ENCODE measurements around the gene ABCC8. TPM values are rescaled to one million over a fixed set of nuclear protein-coding genes. Genes with fewer than 3 reads are reported as not detected.

The ABCC8 gene
- total RNA-seq, 2 experiments from 2014 or later, result not detected

- no peak for DNase-seq
- H3K4me1 Mint-ChIP-seq (ENCODE audit: low read depth), result no peaks in the 10 kb centered on the region
- H3K4me3 Mint-ChIP-seq, result no peak overlapping the region
- CTCF ChIA-PET, result no interaction called here
- no peaks in the 10 kb centered on the region for H3K9me3 Mint-ChIP-seq
- no peaks in the 10 kb centered on the region for H3K27me3 Mint-ChIP-seq (ENCODE audit: low read depth)
- intact Hi-C loops (cut with micrococcal nuclease), result no loop called here
- no peak overlapping the region for H3K27ac Mint-ChIP-seq
- H3K36me3 Mint-ChIP-seq (ENCODE audit: low read depth), result no peaks in the 10 kb centered on the region
Observed at GRCh38 chr11:17405232-17406005, 71.2 kb downstream of the ABCC8 start.

DNA sequence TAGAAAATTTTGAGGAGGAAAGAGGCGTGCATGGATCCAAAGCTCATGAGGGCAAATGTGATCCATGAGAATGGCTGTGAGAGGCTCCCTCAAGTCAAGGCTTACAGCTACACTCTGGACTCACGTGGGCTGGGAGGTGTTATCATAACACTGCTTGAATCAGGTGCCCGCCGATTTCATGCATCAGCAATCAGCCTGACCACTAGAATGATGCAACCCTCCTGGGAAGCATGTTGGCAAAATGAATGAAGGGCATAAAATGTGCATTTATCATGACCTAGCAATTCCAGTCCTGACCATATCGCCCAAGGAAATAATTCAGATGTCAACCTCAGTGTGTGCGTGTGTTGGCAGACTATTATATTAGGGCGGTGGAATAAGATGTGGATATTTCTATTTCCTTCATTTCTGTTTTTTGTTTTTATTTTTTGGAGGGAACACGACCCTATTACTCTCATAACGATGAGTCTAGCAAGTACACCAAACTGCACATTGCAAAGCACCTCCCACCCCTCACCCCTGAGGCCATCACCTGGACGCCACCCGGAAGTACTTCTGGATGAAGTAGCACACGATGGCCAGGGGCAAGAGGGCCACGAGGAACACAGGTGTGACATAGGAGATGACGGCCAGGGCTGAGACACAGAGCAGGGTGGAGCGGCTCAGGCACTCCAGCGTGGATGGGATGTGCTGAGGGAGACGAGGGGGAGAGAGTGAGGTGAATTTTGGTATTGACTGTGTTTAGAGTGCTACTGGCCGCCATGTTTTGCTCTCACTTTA is 72.5 kb downstream of the ABCC8 start:
- Mint-ChIP-seq H3K27me3 (ENCODE audit: low read depth) (no peaks in the 10 kb centered on the region), H3K36me3 (ENCODE audit: low read depth) (no peaks in the 10 kb centered on the region), H3K4me1 (ENCODE audit: low read depth) (no peaks in the 10 kb centered on the region), H3K4me3 (no peak overlapping the region), H3K9me3 (no peaks in the 10 kb centered on the region), H3K27ac (no peak overlapping the region)
- CTCF ChIA-PET, result no interaction called here
- intact Hi-C loops (cut with micrococcal nuclease), result no loop called here
- DNase-seq, result no peak

- H3K36me3 Mint-ChIP-seq (ENCODE audit: low read depth), result no peaks in the 10 kb centered on the region
- H3K27ac Mint-ChIP-seq, result no peak overlapping the region
- no peak for DNase-seq
- intact Hi-C loops (cut with micrococcal nuclease), result no loop called here
- no peaks in the 10 kb centered on the region for H3K27me3 Mint-ChIP-seq (ENCODE audit: low read depth)
- CTCF ChIA-PET, result interaction anchor here (0.6 to 1.1 kb wide), 3 partner anchors 14 to 183 kb away, joined by 3 to 4 read pairs (median 4); partner anchors contain the start of gene KCNJ11
- H3K4me3 Mint-ChIP-seq, result no peak overlapping the region
- H3K4me1 Mint-ChIP-seq (ENCODE audit: low read depth), result no peaks in the 10 kb centered on the region
- H3K9me3 Mint-ChIP-seq, result no peaks in the 10 kb centered on the region
Observed at GRCh38 chr11:17402486-17402885, 74.2 kb downstream of the ABCC8 start.

DNA sequence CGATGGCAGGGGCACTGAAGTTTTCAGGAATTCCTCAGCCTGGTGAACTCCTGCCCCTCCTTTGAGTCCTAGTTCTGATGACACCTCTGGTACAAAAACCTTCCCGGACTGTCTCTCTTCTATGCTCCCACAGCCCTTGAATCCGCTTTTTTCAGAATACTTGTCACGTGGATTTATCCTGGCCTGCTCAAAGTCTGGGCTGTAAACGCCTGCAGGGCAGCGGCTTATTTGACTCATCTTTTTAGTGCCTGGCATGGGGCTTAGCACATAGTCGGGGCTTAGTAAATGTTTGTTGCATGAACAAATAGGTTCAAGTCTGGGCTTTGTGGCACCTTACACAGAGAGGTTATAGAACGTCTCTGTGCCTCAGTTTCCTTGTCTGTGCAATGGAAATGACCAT is 74.8 kb downstream of the ABCC8 start:
- H3K9me3 Mint-ChIP-seq, result no peaks in the 10 kb centered on the region
- intact Hi-C loops (cut with micrococcal nuclease), result no loop called here

GRCh38 chr11:17401316-17401715 is 75.3 kb downstream of the ABCC8 start:
- DNase-seq, result no peak
- H3K4me3 Mint-ChIP-seq, result no peak overlapping the region
- H3K4me1 Mint-ChIP-seq (ENCODE audit: low read depth), result no peaks in the 10 kb centered on the region
- no peaks in the 10 kb centered on the region for H3K36me3 Mint-ChIP-seq (ENCODE audit: low read depth)
- no peak overlapping the region for H3K27ac Mint-ChIP-seq
- CTCF ChIA-PET, result interaction anchor here (1.0 kb wide), 1 partner anchor 17 kb away, joined by 3 read pairs; no protein-coding TSS in a partner anchor
- no peaks in the 10 kb centered on the region for H3K27me3 Mint-ChIP-seq (ENCODE audit: low read depth)
- intact Hi-C loops (cut with micrococcal nuclease), result no loop called here
- H3K9me3 Mint-ChIP-seq, result no peaks in the 10 kb centered on the region

More for the DNA sequence above, 74.8 kb downstream of the ABCC8 start:
- no peak overlapping the region for H3K4me3 Mint-ChIP-seq
- no peak overlapping the region for H3K27ac Mint-ChIP-seq
- DNase-seq, result no peak
- H3K4me1 Mint-ChIP-seq (ENCODE audit: low read depth), result no peaks in the 10 kb centered on the region
- H3K27me3 Mint-ChIP-seq (ENCODE audit: low read depth), result no peaks in the 10 kb centered on the region
- H3K36me3 Mint-ChIP-seq (ENCODE audit: low read depth), result no peaks in the 10 kb centered on the region
- CTCF ChIA-PET, result interaction anchor here (0.9 to 1.1 kb wide), 2 partner anchors 13 to 102 kb away, joined by 4 read pairs; partner anchors contain the start of gene KCNJ11

DNA sequence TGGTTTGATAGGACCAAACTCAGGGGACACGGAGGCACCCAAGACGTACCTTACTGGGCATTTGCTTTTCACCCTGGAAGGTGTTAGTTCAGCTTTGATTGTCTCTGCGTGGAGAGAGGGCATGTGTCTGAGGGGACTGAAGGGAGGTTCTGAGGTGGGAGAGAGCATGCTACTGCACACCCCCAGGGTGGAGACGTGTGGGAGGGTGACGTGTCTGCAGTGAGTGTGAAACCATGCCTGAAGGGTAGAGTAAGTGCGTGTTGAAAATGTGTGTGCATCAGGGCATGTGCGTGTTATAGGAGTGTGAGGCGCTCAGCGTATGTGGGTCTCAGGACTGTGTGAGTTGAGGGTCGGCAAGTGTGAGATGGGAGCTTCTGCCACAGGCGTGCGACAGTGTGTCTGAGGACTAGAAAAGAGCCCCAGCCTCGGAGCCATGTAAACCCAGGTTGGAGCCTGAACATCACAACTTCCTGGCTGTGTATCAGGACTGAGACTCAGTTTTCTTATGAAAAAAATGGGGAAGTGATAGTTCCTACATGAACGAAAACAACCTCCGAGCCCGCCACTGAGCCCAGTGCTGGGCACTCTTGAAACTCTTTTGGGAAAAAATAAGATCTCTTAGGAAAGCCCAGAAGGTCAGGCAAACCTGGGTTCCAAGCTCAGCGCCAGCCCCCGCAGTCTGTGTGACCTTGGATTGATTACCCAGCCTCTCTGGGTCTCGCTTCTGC is 76.4 kb downstream of the ABCC8 start:
- Mint-ChIP-seq H3K27me3 (ENCODE audit: low read depth) (no peaks in the 10 kb centered on the region), H3K9me3 (no peaks in the 10 kb centered on the region), H3K4me1 (ENCODE audit: low read depth) (no peaks in the 10 kb centered on the region), H3K4me3 (no peak overlapping the region), H3K36me3 (ENCODE audit: low read depth) (no peaks in the 10 kb centered on the region), H3K27ac (no peak overlapping the region)
- intact Hi-C loops (cut with micrococcal nuclease), result no loop called here
- CTCF ChIA-PET, result interaction anchor here (1.0 kb wide), 1 partner anchor 16 kb away, joined by 3 read pairs; no protein-coding TSS in a partner anchor
- no peak for DNase-seq

- Mint-ChIP-seq H3K4me3 (no peak overlapping the region), H3K27ac (no peak overlapping the region), H3K9me3 (no peaks in the 10 kb centered on the region), H3K4me1 (ENCODE audit: low read depth) (no peaks in the 10 kb centered on the region), H3K36me3 (ENCODE audit: low read depth) (no peaks in the 10 kb centered on the region), H3K27me3 (ENCODE audit: low read depth) (no peaks in the 10 kb centered on the region)
- intact Hi-C loops (cut with micrococcal nuclease), result no loop called here
- no peak for DNase-seq
- CTCF ChIA-PET, result interaction anchor here (0.6 to 1.1 kb wide), 2 partner anchors 129 to 887 kb away, joined by 4 to 6 read pairs; no protein-coding TSS in a partner anchor
Observed at GRCh38 chr11:17399236-17399635, 77.4 kb downstream of the ABCC8 start.

- DNase-seq, result no peak
- no peaks in the 10 kb centered on the region for H3K27me3 Mint-ChIP-seq (ENCODE audit: low read depth)
- intact Hi-C loops (cut with micrococcal nuclease), result no loop called here
- no peaks in the 10 kb centered on the region for H3K9me3 Mint-ChIP-seq
- CTCF ChIA-PET, result interaction anchor here (0.9 to 2.5 kb wide), 2 partner anchors 13 to 131 kb away, joined by 3 to 9 read pairs; no protein-coding TSS in a partner anchor
- H3K4me3 Mint-ChIP-seq, result no peak overlapping the region
- H3K4me1 Mint-ChIP-seq (ENCODE audit: low read depth), result no peaks in the 10 kb centered on the region
- no peaks in the 10 kb centered on the region for H3K36me3 Mint-ChIP-seq (ENCODE audit: low read depth)
- H3K27ac Mint-ChIP-seq, result no peak overlapping the region
Observed at GRCh38 chr11:17397311-17398002, 79.2 kb downstream of the ABCC8 start.

DNA sequence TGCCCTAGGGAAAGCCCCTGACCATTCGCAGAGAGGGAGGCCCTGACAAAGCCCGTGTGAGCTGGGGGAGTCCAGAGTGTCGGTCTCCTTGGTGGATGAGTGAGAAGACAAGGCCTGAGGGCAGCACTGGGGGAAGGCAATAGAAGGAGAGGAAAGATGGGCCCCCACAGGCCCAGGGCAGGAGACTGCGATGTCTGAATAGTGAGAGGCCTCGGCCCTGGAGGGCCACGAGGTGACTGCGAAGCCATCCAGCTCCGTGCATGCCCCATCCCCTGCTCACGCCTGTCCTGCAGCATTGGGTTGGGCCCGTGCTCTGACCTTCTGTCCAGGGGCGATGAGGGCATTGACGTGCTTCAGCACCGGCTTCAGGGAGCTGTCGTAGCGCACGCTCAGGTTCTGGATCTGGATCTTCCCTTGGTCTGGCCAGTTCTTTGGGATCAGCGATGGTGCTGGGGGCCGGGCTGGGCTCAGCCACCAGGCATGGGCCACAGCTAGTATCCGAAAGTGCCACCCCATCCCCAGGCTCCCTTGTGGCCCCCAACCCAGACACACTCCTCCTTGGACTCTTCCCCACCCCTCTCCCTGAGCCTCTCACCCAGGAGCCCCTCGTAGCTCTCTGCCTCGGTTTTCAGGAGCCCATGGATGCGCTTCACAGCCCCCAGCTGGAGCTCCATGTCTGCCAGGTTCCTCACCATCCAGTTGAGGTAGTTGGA is 79.9 kb downstream of the ABCC8 start:
- CTCF ChIA-PET, result interaction anchor here (0.9 to 2.5 kb wide), 2 partner anchors 12 to 131 kb away, joined by 3 to 9 read pairs; no protein-coding TSS in a partner anchor
- DNase-seq, result no peak
- Mint-ChIP-seq H3K4me1 (ENCODE audit: low read depth) (no peaks in the 10 kb centered on the region), H3K27ac (no peak overlapping the region), H3K9me3 (no peaks in the 10 kb centered on the region), H3K27me3 (ENCODE audit: low read depth) (no peaks in the 10 kb centered on the region), H3K4me3 (no peak overlapping the region), H3K36me3 (ENCODE audit: low read depth) (no peaks in the 10 kb centered on the region)
- intact Hi-C loops (cut with micrococcal nuclease), result no loop called here

DNA sequence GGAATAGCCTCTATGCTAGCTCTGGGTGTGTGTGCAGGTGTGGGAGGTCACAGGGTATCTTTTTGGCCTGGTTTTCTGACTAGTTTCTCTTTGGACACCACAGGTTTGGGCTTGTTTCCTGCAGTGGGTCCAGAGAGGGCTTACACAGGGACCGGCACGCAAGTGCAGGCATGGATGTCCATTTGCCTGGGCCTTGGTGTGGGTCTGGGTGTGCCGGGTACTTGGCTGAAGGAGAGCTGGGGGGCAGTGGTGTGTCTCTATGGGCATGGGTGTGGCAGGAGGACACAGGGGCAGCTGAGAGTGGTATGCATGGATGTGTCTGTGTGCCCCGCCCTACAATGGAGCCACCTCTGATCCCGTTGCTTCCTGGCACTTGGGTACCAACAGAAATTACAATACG is 80.7 kb downstream of the ABCC8 start:
- H3K4me3 Mint-ChIP-seq, result no peak overlapping the region
- intact Hi-C loops (cut with micrococcal nuclease), result no loop called here
- H3K27ac Mint-ChIP-seq, result no peak overlapping the region
- H3K9me3 Mint-ChIP-seq, result no peaks in the 10 kb centered on the region
- no peaks in the 10 kb centered on the region for H3K4me1 Mint-ChIP-seq (ENCODE audit: low read depth)
- CTCF ChIA-PET, result no interaction called here
- no peaks in the 10 kb centered on the region for H3K27me3 Mint-ChIP-seq (ENCODE audit: low read depth)
- H3K36me3 Mint-ChIP-seq (ENCODE audit: low read depth), result no peaks in the 10 kb centered on the region
- no peak for DNase-seq

DNA sequence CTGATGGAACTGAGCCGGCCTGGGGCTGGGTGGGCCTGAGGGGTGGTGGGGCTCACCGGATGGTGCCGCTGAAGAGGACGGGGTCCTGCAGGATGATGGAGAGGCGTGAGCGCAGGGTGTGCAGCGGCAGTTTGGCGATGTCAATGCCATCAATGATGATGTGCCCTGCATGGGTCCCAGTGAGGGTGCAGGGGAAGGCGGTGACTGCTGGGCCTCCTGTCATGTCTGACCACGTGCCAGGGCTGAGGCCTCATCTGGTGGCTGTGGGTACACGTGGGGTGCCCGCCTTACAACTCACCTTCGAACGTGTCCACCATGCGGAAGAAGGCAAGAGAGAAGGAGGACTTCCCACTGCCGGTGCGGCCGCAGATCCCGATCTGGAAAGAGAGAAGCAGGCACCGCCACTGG is 81.1 kb downstream of the ABCC8 start:
- no peak overlapping the region for H3K27ac Mint-ChIP-seq
- H3K4me1 Mint-ChIP-seq (ENCODE audit: low read depth), result no peaks in the 10 kb centered on the region
- no peaks in the 10 kb centered on the region for H3K27me3 Mint-ChIP-seq (ENCODE audit: low read depth)
- H3K9me3 Mint-ChIP-seq, result no peaks in the 10 kb centered on the region
- intact Hi-C loops (cut with micrococcal nuclease), result no loop called here
- no peaks in the 10 kb centered on the region for H3K36me3 Mint-ChIP-seq (ENCODE audit: low read depth)
- no peak overlapping the region for H3K4me3 Mint-ChIP-seq
- CTCF ChIA-PET, result interaction anchor here (0.6 kb wide), 1 partner anchor 40 kb away, joined by 3 read pairs; no protein-coding TSS in a partner anchor
- no peak for DNase-seq
